Panc1 (cell line): ENCODE measurements around the gene PLEKHG4. TPM values are rescaled to one million over a fixed set of nuclear protein-coding genes. Genes with fewer than 3 reads are reported as not detected.

Source experiments
- ATAC-seq: fragments of 200-7000 bp; cut with Tn5 transposase; 2 replicates; pipeline ENCODE4 v1.9.1; 2020; ENCODE audit warnings: mild to moderate bottlenecking, moderate library complexity
- BruUV-seq: library from RNA; stranded (reverse); fragments of 400-500 nt; replicated peaks from 2 replicates; lab custom pipeline; 2021; lab: Mats Ljungman, UMichigan
- CTCF ChIA-PET: fragments of 300-600 bp; sonication (Branson Sonifier 250); formaldehyde crosslinking; loops from one replicate; lab custom pipeline; 2022; ENCODE audit warnings: antibody characterized with exemption; lab: Charles Lee
- POLR2A ChIA-PET: fragments of 300-600 bp; sonication (Branson Sonifier 250); formaldehyde crosslinking; loops from one replicate; lab custom pipeline; 2022; ENCODE audit warnings: antibody characterized with exemption; lab: Charles Lee
- DNase-seq: peaks from one replicate; pipeline ENCODE4 v3.0.0-alpha.2; 2010; ENCODE audit warnings: low read depth, low spot score
- H3K27ac ChIP-seq: 2 replicates; pipeline ENCODE4 v1.5.1; 2011; ENCODE audit warnings: mild to moderate bottlenecking, low read length, inconsistent platforms
- H3K27me3 ChIP-seq: fragments of 200-500 bp; sonication (Bioruptor generic); 2 replicates; pipeline ENCODE4 v1.6.0; 2014; ENCODE audit warnings: low read length, inconsistent platforms; ENCODE audit not compliant: control insufficient read depth, insufficient read depth
- H3K36me3 ChIP-seq: fragments of 200-500 bp; sonication (Bioruptor generic); 2 replicates; pipeline ENCODE4 v1.5.1; 2014; ENCODE audit warnings: inconsistent platforms, mild to moderate bottlenecking, low read length, moderate library complexity; ENCODE audit not compliant: control insufficient read depth, insufficient read depth
- H3K4me1 ChIP-seq: 2 replicates; pipeline ENCODE4 v1.5.1; 2011; ENCODE audit warnings: inconsistent platforms, mild to moderate bottlenecking, low read length, moderate library complexity; ENCODE audit not compliant: control insufficient read depth, insufficient read depth
- H3K4me3 ChIP-seq, 2 experiments: 2 replicates each; pipeline ENCODE4 v1.5.1; 2011 to 2012; ENCODE audit warnings: low read depth in 2 of 2, low read length in 2 of 2, mild to moderate bottlenecking in 2 of 2, inconsistent platforms in 1 of 2, moderate library complexity in 1 of 2
- H3K9me3 ChIP-seq: fragments of 200-500 bp; sonication (Bioruptor generic); 2 replicates; pipeline ENCODE4 v1.5.1; 2014; ENCODE audit warnings: low read depth, mild to moderate bottlenecking, inconsistent platforms, low read length, moderate library complexity; ENCODE audit not compliant: control insufficient read depth, insufficient read depth
- CTCF ChIP-seq: fragments of 450-650 bp; IDR thresholded peaks from 2 replicates; pipeline ENCODE4 v1.5.1; 2017; ENCODE audit warnings: mild to moderate bottlenecking
- POLR2AphosphoS5 ChIP-seq: IDR thresholded peaks from 2 replicates; pipeline ENCODE4 v1.6.1; 2012; ENCODE audit warnings: mild to moderate bottlenecking, low read depth, low read length, moderate library complexity
- SIN3A ChIP-seq: IDR thresholded peaks from 2 replicates; pipeline ENCODE4 v1.6.1; 2012; ENCODE audit warnings: low read depth, mild to moderate bottlenecking, low read length, moderate library complexity, borderline replicate concordance; ENCODE audit not compliant: insufficient read depth
- TCF7L2 ChIP-seq: IDR thresholded peaks from 2 replicates; pipeline ENCODE4 v1.6.1; 2011; ENCODE audit warnings: mild to moderate bottlenecking, low read depth, low read length, inconsistent platforms
- in situ Hi-C: cut with HindIII; loops from 2 replicates; pipeline ENCODE4 v1.10.0; 2016; ENCODE audit warnings: low sequenced_read_pairs, low pct_unique_long_range_greater_than_20kb
- intact Hi-C: fragments of 100-400 bp; cut with micrococcal nuclease; formaldehyde crosslinking; loops from one replicate; pipeline ENCODE4 v1.10.0; 2022; ENCODE audit not compliant: unreplicated experiment
- total RNA-seq: library from RNA; stranded (reverse); gene quantifications from one replicate; pipeline ENCODE4 v1.2.1, GENCODE V29; 2021; ENCODE audit not compliant: unreplicated experiment
- TF ChIP-seq, protein P1 (sequence below), 2 experiments: IDR thresholded peaks; 2 replicates each; pipeline ENCODE4 v1.6.1; 2011 to 2012; ENCODE audit warnings: low read depth in 2 of 2, control low read depth in 1 of 2, low read length in 1 of 2, mild to moderate bottlenecking in 1 of 2, moderate library complexity in 1 of 2; ENCODE audit not compliant: insufficient read depth in 1 of 2

PLEKHG4 gene
- total RNA-seq, 1 experiment from 2014 or later = 6.7 TPM

DNA sequence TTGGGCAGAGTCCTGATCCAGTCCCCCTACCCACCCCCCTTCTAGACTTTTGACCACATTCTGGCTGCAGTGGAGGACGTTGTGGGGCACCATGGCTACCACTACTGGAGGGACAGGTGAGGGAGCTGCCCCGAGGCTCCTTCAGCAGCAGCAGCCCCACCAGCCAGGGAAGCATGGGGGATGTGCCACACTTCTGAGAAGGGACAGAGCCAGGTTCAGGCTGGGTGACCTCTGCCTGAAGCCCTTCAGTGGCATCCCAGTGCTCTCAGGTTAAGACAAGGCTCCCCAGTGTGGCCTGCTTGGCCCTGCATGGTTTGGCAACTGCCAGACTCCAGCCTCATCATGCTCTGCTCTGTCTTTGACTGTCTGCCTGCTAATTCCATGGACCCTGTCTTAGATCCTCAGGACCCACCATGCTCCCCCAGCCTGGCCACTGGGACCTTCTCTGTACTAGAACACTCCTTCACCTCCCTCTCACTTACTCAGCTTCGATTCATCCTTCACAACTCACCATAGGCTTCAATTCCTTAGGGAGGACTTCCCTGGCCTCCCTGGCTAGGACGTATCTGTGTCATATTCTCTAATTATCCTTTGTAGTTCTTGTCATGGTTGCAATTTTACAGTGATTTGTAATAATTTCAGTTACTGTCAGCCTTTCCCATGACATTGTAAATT lies 21.7 kb upstream of the PLEKHG4 start:
- CTCF ChIA-PET = no interaction called here
- no TSS peak for BruUV-seq

DNA sequence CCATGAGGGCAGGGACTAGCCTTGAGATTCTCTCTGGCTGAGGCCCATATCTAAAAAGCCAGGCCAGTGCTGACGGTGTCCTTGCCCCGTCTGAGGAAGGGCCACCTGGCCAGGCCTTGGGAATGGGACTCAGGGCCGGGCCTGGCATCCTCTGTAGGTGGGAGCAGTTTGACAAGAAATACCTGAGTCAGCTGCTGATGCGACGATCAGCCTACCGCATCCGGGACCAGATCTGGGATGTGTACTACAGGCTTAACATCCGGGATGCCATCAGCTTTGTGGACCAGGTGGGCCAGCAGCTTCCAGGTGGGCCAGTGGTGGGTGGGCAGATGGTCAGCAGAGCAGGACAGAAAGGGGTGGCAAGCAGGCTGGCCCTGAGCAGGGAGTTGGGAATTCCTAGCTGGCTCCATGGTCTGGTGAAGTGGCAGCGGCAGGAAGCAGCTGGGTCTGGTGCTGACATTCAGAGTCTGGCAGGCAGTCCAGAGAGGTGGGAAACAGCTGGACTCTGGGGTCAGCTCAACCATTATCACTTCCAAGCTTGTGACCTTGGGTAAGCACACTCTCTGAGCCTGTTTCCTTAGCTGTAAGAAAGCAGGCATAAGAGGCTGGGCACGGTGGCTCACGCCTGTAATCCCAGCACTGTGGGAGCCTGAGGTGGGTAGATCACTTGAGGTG lies 21.0 kb upstream of the PLEKHG4 start:
- TF ChIP-seq, protein P1, sequence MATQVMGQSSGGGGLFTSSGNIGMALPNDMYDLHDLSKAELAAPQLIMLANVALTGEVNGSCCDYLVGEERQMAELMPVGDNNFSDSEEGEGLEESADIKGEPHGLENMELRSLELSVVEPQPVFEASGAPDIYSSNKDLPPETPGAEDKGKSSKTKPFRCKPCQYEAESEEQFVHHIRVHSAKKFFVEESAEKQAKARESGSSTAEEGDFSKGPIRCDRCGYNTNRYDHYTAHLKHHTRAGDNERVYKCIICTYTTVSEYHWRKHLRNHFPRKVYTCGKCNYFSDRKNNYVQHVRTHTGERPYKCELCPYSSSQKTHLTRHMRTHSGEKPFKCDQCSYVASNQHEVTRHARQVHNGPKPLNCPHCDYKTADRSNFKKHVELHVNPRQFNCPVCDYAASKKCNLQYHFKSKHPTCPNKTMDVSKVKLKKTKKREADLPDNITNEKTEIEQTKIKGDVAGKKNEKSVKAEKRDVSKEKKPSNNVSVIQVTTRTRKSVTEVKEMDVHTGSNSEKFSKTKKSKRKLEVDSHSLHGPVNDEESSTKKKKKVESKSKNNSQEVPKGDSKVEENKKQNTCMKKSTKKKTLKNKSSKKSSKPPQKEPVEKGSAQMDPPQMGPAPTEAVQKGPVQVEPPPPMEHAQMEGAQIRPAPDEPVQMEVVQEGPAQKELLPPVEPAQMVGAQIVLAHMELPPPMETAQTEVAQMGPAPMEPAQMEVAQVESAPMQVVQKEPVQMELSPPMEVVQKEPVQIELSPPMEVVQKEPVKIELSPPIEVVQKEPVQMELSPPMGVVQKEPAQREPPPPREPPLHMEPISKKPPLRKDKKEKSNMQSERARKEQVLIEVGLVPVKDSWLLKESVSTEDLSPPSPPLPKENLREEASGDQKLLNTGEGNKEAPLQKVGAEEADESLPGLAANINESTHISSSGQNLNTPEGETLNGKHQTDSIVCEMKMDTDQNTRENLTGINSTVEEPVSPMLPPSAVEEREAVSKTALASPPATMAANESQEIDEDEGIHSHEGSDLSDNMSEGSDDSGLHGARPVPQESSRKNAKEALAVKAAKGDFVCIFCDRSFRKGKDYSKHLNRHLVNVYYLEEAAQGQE (IDR thresholded peaks at IDR 0.05; ENCODE audit: insufficient read depth in 1 of 2, low read depth in 2 of 2, low read length in 1 of 2) = no peak
- TF ChIP-seq POLR2AphosphoS5 (no peak), SIN3A (no peak), CTCF (no peak), TCF7L2 (no peak)
- DNase-seq (no peak), ATAC-seq (no peak)
- ChIA-PET CTCF (interaction anchor here (0.8 kb wide), 1 partner anchor 11 kb away, joined by 5 read pairs; no protein-coding TSS in a partner anchor), POLR2A (no interaction called here)
- BruUV-seq = no TSS peak
- Histone ChIP-seq H3K4me1 (no peaks in the 10 kb centered on the region), H3K36me3 (no peaks in the 10 kb centered on the region), H3K27ac (no peak overlapping the region), H3K27me3 (no peaks in the 10 kb centered on the region), H3K4me3 (no peak overlapping the region), H3K9me3 (no peaks in the 10 kb centered on the region)
- intact Hi-C loops (no loop called here), in situ Hi-C loops (no loop called here)

More for the DNA sequence above, 21.7 kb upstream of the PLEKHG4 start:
- in situ Hi-C loops = no loop called here
- intact Hi-C loops = no loop called here
- no peaks in the 10 kb centered on the region for H3K36me3 ChIP-seq
- H3K27ac ChIP-seq = no peak overlapping the region
- H3K9me3 ChIP-seq = no peaks in the 10 kb centered on the region
- DNase-seq = no peak
- no peaks in the 10 kb centered on the region for H3K27me3 ChIP-seq
- ATAC-seq = no peak
- H3K4me3 ChIP-seq = no peak overlapping the region
- POLR2A ChIA-PET = no interaction called here
- H3K4me1 ChIP-seq = no peaks in the 10 kb centered on the region
- TF ChIP-seq TCF7L2 (no peak), POLR2AphosphoS5 (no peak)
- TF ChIP-seq, protein P1 (IDR thresholded peaks at IDR 0.05; ENCODE audit: insufficient read depth in 1 of 2, low read depth in 2 of 2, low read length in 1 of 2) = no peak
